ENCODE data around the gene KANK2. TPM values are rescaled to one million over a fixed set of nuclear protein-coding genes. Genes with fewer than 3 reads are reported as not detected.
A peak's percentile ranks its signal among the peaks of the same experiment; 100 is the strongest.

Gene KANK2
- total and polyA plus RNA-seq, 2 donors, result 183 to 819 TPM

DNA sequence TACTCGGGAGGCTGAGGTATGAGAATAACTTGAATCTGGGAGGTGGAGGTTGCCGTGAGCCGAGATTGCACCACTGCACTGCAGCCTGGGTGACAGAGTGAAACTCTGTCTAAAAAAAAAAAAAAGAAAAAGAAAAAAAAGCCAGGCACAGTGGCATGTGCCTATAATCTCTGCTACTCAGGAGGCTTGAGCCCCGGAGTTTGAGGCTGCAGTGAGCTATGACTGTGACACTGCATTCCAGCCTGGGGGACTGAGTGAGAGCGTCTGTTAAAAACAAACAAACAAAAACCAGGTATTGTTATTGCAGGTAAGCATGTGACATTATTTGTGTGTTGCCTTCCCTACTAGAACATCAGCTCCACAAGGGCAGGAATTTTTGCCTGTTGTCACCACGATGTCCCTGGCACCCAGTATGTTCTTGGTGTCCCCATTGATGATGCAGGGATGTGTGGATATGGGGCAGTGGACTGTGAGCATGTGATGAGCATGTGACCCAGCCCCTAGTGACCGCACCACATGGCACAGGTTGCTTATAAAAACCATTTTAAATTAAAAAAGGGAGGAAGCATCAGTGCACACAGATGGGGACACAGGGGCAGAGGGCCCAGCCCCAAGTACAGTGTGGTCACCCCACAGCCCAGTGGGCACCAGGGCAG, 1.6 kb upstream of the KANK2 start:
- no peaks in the 10 kb centered on the region for H3K36me3 ChIP-seq (ENCODE audit: insufficient read depth)
- H3K4me1 ChIP-seq (ENCODE audit: insufficient read depth), result no peaks in the 10 kb centered on the region
- 58% methylated on average over 7 of the region's 7 CpGs for WGBS

DNA sequence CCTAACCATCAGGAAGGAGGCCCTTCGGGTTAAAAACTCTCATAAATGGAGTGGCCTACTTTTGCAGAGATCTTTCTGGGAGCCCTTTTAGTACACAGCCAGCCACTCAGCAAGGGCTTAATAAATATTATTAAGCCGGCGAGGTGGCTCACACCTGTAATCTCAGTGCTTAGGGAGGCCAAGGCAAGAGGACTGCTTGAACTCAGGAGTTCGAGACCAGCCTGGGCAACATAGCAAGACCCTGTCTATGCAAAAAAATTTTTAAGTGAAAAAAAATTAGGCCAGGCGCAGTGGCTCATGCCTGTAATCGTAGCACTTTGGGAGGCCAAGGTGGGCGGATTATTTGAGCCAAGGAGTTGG, 810 bp upstream of the KANK2 start:
- Histone ChIP-seq H3K36me3 (ENCODE audit: insufficient read depth) (peaks cover 2% of the 10 kb centered on the region), H3K4me1 (ENCODE audit: insufficient read depth) (no peaks in the 10 kb centered on the region), H3K27ac (ENCODE audit: low read depth) (peak overlapping the region; percentile 80), H3K4me3 (ENCODE audit: low read depth, low read length) (no peak overlapping the region)
- DNase-seq (ENCODE audit: extremely low spot score), result no peak
- 47% methylated on average over 7 of the region's 7 CpGs for WGBS

More for the DNA sequence above, 1.6 kb upstream of the KANK2 start:
- no peak overlapping the region for H3K4me3 ChIP-seq (ENCODE audit: low read depth, low read length)
- no peak overlapping the region for H3K27ac ChIP-seq (ENCODE audit: low read depth)
- DNase-seq (ENCODE audit: extremely low spot score), result no peak

DNA sequence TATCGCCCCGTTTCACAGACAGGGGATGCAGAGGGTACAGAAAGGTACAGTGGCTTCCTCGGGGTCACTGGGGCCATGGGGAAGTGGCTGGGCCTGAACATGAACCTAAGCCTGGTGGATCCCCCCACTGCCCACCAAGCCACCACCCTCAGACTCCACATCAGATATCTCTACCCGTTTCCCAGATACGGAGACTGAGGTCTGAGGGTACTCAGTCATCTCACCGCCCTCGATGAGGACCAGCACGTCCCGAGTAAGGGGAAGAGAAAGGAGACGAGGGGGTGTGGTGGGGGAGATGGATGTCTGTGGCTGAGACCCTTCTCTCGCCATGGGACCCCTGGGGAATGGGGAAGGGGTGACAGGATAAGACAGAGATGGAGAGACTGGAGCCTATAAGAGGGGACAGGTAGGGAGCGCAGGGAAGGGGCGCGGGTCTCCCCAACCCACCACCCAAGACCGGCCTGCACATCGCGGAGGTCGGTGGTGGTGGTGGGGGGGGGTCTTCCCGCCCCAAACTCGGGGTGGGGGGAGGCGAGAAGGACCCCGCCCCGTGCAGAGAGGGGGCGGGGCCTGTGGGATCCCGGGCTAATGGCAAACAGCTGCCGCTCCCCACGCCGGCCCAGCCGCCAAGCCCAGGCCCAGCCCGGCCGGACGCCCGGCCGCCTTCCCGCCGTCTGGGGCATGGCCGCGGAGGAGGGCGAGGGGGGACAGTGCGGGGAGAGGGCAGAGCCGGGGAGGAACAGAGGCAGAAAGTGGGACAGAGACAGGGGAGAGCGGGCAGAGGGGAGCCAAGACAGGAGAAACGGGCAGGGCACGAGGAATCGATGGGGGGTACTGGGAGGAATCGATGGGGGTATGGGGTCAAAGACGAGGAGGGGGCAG, 698 bp downstream of the KANK2 start:
- Histone ChIP-seq H3K4me1 (ENCODE audit: insufficient read depth) (peaks cover 1% of the 10 kb centered on the region), H3K36me3 (ENCODE audit: insufficient read depth) (peaks cover 5% of the 10 kb centered on the region), H3K27ac (ENCODE audit: low read depth) (peak overlapping the region; percentile 88), H3K4me3 (ENCODE audit: low read depth, low read length) (peak overlapping the region; percentile 76)
- 5% methylated on average over 47 of the region's 47 CpGs for WGBS
- DNase-seq (ENCODE audit: extremely low spot score), result no peak

DNA sequence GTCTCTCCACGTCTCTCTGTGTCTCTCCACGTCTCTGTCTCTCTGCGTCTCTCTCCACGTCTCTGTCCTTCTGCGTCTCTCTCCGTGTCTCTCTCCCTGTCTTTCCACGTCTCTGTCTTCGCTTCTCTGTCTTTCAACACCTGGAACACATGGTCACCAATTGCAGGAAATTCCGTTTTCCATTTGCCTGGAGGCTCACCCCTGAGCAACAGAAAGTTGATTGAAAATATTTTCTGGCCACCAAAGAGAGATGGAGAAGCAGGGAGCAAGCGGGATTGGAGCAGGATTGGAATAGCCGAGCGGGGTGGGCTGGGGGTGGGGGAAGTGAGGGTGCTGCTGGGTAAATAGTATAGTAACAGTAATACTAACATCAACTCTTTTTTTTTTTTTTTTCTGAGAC, 1.7 kb downstream of the KANK2 start:
- WGBS, result 28% methylated on average over 12 of the region's 12 CpGs
- Histone ChIP-seq H3K4me1 (ENCODE audit: insufficient read depth) (peaks cover 1% of the 10 kb centered on the region), H3K27ac (ENCODE audit: low read depth) (peak overlapping the region; percentile 80), H3K36me3 (ENCODE audit: insufficient read depth) (peaks cover 7% of the 10 kb centered on the region), H3K4me3 (ENCODE audit: low read depth, low read length) (peak overlapping the region; percentile 46)
- no peak for DNase-seq (ENCODE audit: extremely low spot score)

DNA sequence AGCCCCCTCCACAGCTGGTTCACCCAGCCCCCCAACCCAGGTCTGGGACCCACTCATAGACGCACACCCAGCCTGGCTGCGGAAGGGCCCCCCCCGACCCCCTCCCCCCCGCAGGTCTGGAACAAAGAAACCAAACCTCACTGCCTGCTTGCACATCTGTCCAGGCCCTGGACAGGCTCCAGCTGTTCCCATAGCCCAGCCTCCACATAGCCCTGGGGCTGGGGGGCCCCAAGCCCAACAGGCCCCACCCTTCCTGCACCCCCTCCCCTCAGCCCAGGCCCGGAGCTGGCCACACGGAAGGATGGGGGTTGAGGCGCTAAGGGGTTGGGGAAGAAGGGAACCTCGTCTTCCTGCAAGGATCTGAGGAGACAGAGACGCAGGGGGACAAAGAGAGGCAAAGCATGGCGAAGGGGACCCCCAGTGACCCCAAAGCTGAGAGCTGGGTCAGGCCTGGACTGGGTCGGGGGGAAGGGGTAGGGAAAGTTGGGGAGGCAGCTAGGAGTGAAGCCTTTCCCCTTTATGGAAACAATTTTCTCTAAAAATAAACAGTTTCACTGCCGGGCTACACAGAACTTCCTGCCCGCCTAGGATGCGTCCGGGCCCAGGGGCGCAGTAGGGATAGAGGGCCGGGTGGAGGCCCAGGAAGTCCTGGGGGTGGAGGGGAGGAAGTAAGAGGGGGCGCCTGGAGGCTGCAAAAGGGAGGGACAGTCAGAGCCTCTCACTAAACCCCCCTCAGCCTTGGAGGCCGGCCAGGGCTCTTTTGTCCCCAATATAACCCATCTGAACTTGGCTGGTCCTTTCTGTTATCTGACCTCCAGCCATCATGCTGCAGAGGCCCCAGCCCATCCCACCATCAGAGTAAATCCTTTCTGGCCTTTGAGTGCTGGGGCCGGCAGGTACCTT, 2.4 kb downstream of the KANK2 start:
- Histone ChIP-seq H3K4me1 (ENCODE audit: insufficient read depth) (peaks cover 2% of the 10 kb centered on the region), H3K4me3 (ENCODE audit: low read depth, low read length) (peak overlapping the region; percentile 46), H3K27ac (ENCODE audit: low read depth) (peak overlapping the region; percentile 80), H3K36me3 (ENCODE audit: insufficient read depth) (peaks cover 7% of the 10 kb centered on the region)
- 8% methylated on average over 20 of the region's 20 CpGs for WGBS
- DNase-seq (ENCODE audit: extremely low spot score), result no peak

DNA sequence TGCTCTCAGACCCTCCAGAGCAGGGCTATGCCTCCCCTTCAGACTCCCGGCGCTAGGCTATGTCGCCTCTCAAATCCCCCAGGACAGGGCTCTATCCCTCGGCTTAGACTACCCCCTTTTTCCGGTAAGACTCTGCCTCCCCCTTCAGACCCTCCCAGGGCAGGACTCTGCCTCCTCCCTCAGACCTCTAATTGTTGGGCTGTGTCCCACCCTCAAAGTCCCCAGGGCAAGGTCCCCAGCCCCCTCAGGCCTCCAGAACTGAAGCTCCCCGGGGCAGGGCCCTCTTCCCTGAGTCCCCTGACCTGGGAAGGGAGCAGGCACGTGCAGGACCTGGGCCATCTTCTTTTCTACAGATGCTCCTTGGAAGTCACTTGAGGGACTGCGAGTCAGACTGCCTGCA, 3.2 kb downstream of the KANK2 start:
- WGBS, result 28% methylated on average over 8 of the region's 8 CpGs
- H3K36me3 ChIP-seq (ENCODE audit: insufficient read depth), result peaks cover 7% of the 10 kb centered on the region

DNA sequence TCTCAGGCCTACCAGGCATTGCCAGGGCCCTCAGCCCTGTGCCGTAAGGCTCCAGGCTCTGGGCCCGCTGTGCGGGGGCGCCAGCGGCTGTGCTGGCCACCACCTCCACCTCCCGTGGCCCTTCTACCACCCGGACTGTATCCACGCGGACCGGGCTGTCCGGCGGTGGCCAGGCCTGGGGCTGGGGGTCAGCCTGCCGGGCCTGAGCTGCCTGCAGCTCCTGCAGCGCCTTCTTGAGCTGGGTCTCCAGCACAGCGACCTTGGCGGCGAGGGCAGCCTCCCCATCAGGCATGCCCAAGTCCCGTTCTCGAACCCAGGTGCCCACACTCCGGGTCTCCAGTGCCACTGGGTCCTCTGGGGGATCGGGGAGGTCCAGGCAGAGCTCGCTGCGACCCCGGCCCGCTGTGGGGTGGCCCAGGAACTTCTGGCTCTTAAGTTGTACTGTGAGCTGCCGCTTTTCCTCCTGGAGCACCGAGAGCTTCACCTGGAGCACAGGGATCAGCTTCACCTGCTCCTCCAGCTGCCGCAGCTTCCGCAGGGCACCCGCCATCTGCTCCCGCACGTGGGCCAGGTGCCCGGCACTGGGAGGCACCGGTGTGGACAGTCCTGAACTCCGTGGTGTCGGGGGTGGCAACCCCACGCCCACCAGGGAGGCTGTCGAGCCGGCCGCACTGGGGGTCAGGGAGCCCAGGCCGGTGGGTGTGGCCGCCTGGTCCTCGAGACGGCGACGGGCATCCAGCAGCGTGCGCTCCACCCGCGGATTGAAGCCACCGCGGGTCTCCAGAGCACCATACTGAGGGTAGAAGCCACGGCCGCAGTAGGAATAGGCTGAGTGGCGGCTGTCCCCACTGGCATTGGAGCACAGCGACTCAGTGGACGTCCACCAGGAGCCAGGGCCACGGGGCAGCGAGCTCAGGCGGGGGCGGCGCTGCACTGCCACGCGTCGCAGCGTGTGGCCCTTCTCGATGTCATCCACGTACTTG, 4.1 kb downstream of the KANK2 start:
- Histone ChIP-seq H3K4me1 (ENCODE audit: insufficient read depth) (peaks cover 3% of the 10 kb centered on the region), H3K4me3 (ENCODE audit: low read depth, low read length) (no peak overlapping the region), H3K36me3 (ENCODE audit: insufficient read depth) (peaks cover 7% of the 10 kb centered on the region), H3K27ac (ENCODE audit: low read depth) (peak overlapping the region; percentile 53)
- DNase-seq (ENCODE audit: extremely low spot score), result no peak
- WGBS, result 81% methylated on average over 68 of the region's 68 CpGs

More for the DNA sequence above, 3.2 kb downstream of the KANK2 start:
- H3K27ac ChIP-seq (ENCODE audit: low read depth), result peak overlapping the region; percentile 46
- peak overlapping the region; percentile 46 for H3K4me3 ChIP-seq (ENCODE audit: low read depth, low read length)
- H3K4me1 ChIP-seq (ENCODE audit: insufficient read depth), result peaks cover 3% of the 10 kb centered on the region
- DNase-seq (ENCODE audit: extremely low spot score), result no peak

DNA sequence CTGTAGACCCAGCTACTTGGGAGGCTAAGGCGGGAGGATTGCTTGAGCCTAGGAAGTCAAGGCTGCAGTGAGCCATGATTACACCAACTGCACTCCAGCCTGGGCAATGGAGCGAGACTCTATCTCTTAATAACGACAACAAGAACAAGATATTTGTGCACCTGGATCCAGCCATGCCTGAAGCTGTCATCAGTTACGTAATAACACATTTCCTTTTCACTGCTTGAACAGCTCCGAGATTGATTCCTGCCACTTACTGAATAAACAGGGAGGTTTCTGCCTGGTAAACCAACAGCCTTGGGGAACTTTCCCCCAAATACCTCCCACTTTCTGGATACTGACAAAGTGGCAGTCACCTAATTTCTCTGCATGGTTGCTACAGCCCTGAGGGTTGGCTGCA, 5.4 kb downstream of the KANK2 start:
- H3K4me3 ChIP-seq (ENCODE audit: low read depth, low read length), result no peak overlapping the region
- H3K4me1 ChIP-seq (ENCODE audit: insufficient read depth), result peaks cover 3% of the 10 kb centered on the region
- DNase-seq (ENCODE audit: extremely low spot score), result no peak
- 69% methylated on average over 5 of the region's 5 CpGs for WGBS
- H3K27ac ChIP-seq (ENCODE audit: low read depth), result no peak overlapping the region
- peaks cover 7% of the 10 kb centered on the region for H3K36me3 ChIP-seq (ENCODE audit: insufficient read depth)

DNA sequence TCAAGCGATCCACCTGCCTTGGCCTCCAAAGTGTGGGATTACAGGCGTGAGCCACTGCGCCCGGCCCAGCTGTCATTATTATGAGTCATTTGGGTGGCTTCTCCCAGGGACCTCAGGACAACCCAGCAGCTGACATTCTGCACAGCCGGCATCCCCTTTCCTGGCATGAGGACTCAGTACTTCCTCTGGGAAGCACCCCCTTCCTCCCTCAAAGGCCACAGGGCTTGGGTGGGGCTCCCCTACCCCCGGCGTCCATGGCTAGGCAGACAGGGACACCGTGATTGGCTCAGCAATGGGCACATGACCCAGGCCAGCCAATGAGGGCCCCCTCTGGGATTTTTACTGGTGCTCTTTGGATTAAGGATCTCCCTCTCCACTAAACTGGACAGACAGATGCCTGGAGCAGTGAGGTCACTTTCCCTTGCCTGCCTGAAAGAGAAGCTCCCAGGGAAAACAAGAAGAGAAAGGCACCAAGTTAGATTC, 6.0 kb downstream of the KANK2 start:
- Histone ChIP-seq H3K4me1 (ENCODE audit: insufficient read depth) (peaks cover 3% of the 10 kb centered on the region), H3K36me3 (ENCODE audit: insufficient read depth) (peaks cover 7% of the 10 kb centered on the region), H3K4me3 (ENCODE audit: low read depth, low read length) (no peak overlapping the region), H3K27ac (ENCODE audit: low read depth) (peak overlapping the region; percentile 58)
- WGBS, result 21% methylated on average over 8 of the region's 8 CpGs
- DNase-seq (ENCODE audit: extremely low spot score), result no peak

DNA sequence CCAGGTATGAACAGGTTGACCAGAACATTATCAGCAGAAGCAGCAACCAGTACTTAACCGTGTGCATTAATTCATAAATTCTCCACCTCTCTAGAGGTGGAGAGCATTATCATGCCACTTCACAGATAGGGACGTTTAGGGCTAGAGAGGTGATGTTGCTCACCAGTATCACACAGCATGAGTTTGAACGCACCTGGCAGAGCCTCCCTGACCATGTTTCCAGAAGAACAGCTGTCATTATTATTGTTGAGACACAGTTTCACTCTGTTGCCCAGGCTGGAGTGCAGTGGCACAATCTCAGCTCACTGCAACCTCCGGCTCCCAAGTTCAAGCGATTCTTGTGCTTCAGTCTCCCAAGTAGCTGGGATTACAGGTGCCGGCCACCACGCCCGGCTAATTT, 6.8 kb downstream of the KANK2 start:
- DNase-seq (ENCODE audit: extremely low spot score), result no peak
- Histone ChIP-seq H3K27ac (ENCODE audit: low read depth) (no peak overlapping the region), H3K4me1 (ENCODE audit: insufficient read depth) (peaks cover 3% of the 10 kb centered on the region), H3K36me3 (ENCODE audit: insufficient read depth) (peaks cover 10% of the 10 kb centered on the region), H3K4me3 (ENCODE audit: low read depth, low read length) (no peak overlapping the region)
- 69% methylated on average over 8 of the region's 8 CpGs for WGBS

DNA sequence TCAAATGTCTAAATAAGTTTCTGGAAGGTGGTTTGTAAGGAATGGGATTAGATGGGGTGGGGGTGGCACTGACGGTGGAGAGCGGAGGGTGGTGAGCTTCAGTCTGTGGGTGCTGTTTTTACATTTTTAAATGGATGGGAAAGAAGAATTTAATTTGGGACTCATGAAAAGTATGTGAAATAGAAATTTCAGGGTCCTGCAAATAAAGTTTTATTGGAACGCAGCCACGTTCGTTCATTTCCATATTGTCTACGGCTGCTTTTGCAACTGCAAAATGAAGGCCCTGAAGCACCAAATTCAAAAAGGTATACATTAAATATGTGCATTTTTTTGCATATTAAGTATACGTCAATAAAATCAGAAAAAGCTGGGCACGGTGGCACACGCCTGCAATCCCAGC, 9.9 kb downstream of the KANK2 start:
- Histone ChIP-seq H3K36me3 (ENCODE audit: insufficient read depth) (peaks cover 5% of the 10 kb centered on the region), H3K4me3 (ENCODE audit: low read depth, low read length) (no peak overlapping the region), H3K4me1 (ENCODE audit: insufficient read depth) (peaks cover 2% of the 10 kb centered on the region), H3K27ac (ENCODE audit: low read depth) (no peak overlapping the region)
- no peak for DNase-seq (ENCODE audit: extremely low spot score)
- WGBS, result 77% methylated on average over 9 of the region's 9 CpGs

DNA sequence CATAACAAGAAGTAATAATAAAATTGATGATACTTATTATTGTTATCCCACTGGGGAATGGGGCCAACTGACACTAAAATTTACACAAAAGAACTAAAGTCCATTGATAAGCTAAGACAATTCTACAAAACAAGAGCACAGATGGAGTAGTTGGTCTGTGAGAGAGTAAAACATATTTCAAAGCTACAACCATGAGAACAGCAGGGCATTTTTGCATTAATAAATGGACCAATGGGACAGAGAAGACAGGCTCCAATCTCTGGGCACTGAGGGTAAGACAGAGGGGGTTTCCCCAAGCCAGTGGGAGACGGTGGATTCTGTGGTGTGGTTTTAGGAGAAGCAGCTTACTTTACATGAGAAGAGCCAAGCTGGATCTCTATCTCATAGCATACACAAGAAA, 14.4 kb downstream of the KANK2 start:
- Histone ChIP-seq H3K36me3 (ENCODE audit: insufficient read depth) (peaks cover 3% of the 10 kb centered on the region), H3K27ac (ENCODE audit: low read depth) (no peak overlapping the region), H3K4me3 (ENCODE audit: low read depth, low read length) (no peak overlapping the region), H3K4me1 (ENCODE audit: insufficient read depth) (no peaks in the 10 kb centered on the region)
- 95% methylated on average over 1 of the region's 1 CpG for WGBS
- DNase-seq (ENCODE audit: extremely low spot score), result no peak
